GM12878 (cell line): ENCODE measurements around the gene NOS1AP. TPM values are rescaled to one million over a fixed set of nuclear protein-coding genes. Genes with fewer than 3 reads are reported as not detected.

Experiments
- ATAC-seq: fragments of 200-7000 bp; cut with Tn5 transposase; 3 replicates; pipeline ENCODE4 v1.9.1; 2020; ENCODE audit warnings: mild to moderate bottlenecking, moderate library complexity
- BruUV-seq: library from RNA; stranded (reverse); fragments of 400-500 nt; replicated peaks from 2 replicates; lab custom pipeline; 2021; lab: Mats Ljungman, UMichigan
- CTCF ChIA-PET: fragments of 300-600 bp; sonication (Branson Sonifier 250); formaldehyde crosslinking; extraction: SDS; loops from one replicate; lab custom pipeline; 2021; ENCODE audit warnings: inconsistent platforms; lab: Yijun Ruan, JAX
- POLR2A ChIA-PET: fragments of 350-600 bp; formaldehyde crosslinking; extraction: SDS; loops from one replicate; lab custom pipeline; 2021; ENCODE audit warnings: inconsistent platforms; lab: Charles Lee
- RAD21 ChIA-PET: fragments of 300-600 bp; sonication (Branson Sonifier 250); formaldehyde crosslinking; loops from one replicate; lab custom pipeline; 2023; ENCODE audit warnings: antibody characterized with exemption; ENCODE audit not compliant: unreplicated experiment; lab: Charles Lee
- SMC1A ChIA-PET: fragments of 300-600 bp; sonication (Branson Sonifier 250); formaldehyde crosslinking; loops from one replicate; lab custom pipeline; 2023; ENCODE audit not compliant: unreplicated experiment, uncharacterized antibody; lab: Charles Lee
- DNase-seq: peaks from one replicate; pipeline ENCODE4 v3.0.0-alpha.2; 2011; ENCODE audit warnings: low read depth, low spot score
- FAIRE-seq: peaks from 3 replicates; lab custom pipeline; 2011; peaks lifted over from hg19 to GRCh38; lab: Jason Lieb, UNC
- H2AFZ ChIP-seq: 2 replicates; pipeline ENCODE4 v1.6.0; 2011; ENCODE audit warnings: low read depth, low read length, control low read depth; ENCODE audit not compliant: control insufficient read depth
- H3K27ac ChIP-seq: 2 replicates; pipeline ENCODE4 v1.5.1; 2011; ENCODE audit warnings: control low read depth; ENCODE audit not compliant: control insufficient read depth, insufficient read depth
- H3K27me3 ChIP-seq, 2 experiments: replicated peaks in 1 of 2; 2 replicates each; pipeline versions ENCODE4 v1.6.0 to v1.6.1; 2011; ENCODE audit warnings: low read length in 1 of 2; ENCODE audit not compliant: control insufficient read depth in 2 of 2, insufficient read depth in 2 of 2
- H3K36me3 ChIP-seq, 2 experiments: 2 replicates each; pipeline ENCODE4 v1.5.1; 2011; ENCODE audit warnings: low read length in 1 of 2; ENCODE audit not compliant: control insufficient read depth in 2 of 2, insufficient read depth in 2 of 2
- H3K4me1 ChIP-seq: 2 replicates; pipeline ENCODE4 v1.6.1; 2011; ENCODE audit warnings: mild to moderate bottlenecking, low read length, moderate library complexity, mixed read lengths; ENCODE audit not compliant: control insufficient read depth, insufficient read depth
- H3K4me2 ChIP-seq: 2 replicates; pipeline ENCODE4 v1.6.0; 2011; ENCODE audit warnings: control low read depth; ENCODE audit not compliant: control insufficient read depth, insufficient read depth
- H3K4me3 ChIP-seq: fragments of 200-600 bp; sonication (generic); 2 replicates; pipeline ENCODE4 v1.5.1; 2016
- H3K79me2 ChIP-seq: 2 replicates; pipeline ENCODE4 v1.6.0; 2011; ENCODE audit warnings: low read length; ENCODE audit not compliant: control insufficient read depth, insufficient read depth
- H3K9ac ChIP-seq: 2 replicates; pipeline ENCODE4 v1.8.0; 2011; ENCODE audit warnings: low read length, control low read depth, mixed read lengths; ENCODE audit not compliant: control insufficient read depth, insufficient read depth
- H3K9me3 ChIP-seq: replicated peaks from 3 replicates; pipeline ENCODE4 v1.5.1; 2011; ENCODE audit warnings: mild to moderate bottlenecking, low read length; ENCODE audit not compliant: control insufficient read depth, insufficient read depth
- H4K20me1 ChIP-seq: 2 replicates; pipeline ENCODE4 v1.6.0; 2011; ENCODE audit not compliant: control insufficient read depth, insufficient read depth
- BRCA1 ChIP-seq: IDR thresholded peaks from 2 replicates; pipeline ENCODE4 v1.6.1; 2011; ENCODE audit warnings: low read depth, low read length, improper control_type of control experiment
- CHD4 ChIP-seq: fragments of 200-600 bp; sonication (generic); IDR thresholded peaks from 2 replicates; pipeline ENCODE4 v1.6.1; 2016; ENCODE audit warnings: mild to moderate bottlenecking
- DPF2 ChIP-seq: fragments of 450-650 bp; IDR thresholded peaks from 2 replicates; pipeline ENCODE4 v1.6.1; 2017; ENCODE audit warnings: mild to moderate bottlenecking
- HDGF ChIP-seq: fragments of 450-650 bp; IDR thresholded peaks from 2 replicates; pipeline ENCODE4 v1.6.1; 2016; ENCODE audit warnings: antibody characterized with exemption
- IRF3 ChIP-seq: fragments of 450-650 bp; IDR thresholded peaks from 2 replicates; pipeline ENCODE4 v1.6.1; 2014; ENCODE audit warnings: mild to moderate bottlenecking
- LARP7 ChIP-seq: fragments of 450-650 bp; IDR thresholded peaks from 2 replicates; pipeline ENCODE4 v1.6.1; 2017; ENCODE audit warnings: mild to moderate bottlenecking
- MYC ChIP-seq: IDR thresholded peaks from 2 replicates; pipeline ENCODE4 v1.6.1; 2011; ENCODE audit warnings: mild to moderate bottlenecking, low read length, moderate library complexity, inconsistent platforms; ENCODE audit not compliant: insufficient read depth, insufficient replicate concordance, insufficient read length, severe bottlenecking
- RAD51 ChIP-seq: fragments of 450-650 bp; IDR thresholded peaks from 2 replicates; pipeline ENCODE4 v1.6.1; 2016; ENCODE audit warnings: moderate library complexity, mild to moderate bottlenecking, inconsistent platforms
- ZBTB11 ChIP-seq: fragments of 450-650 bp; formaldehyde crosslinking; IDR thresholded peaks from 2 replicates; pipeline ENCODE4 v1.5.0; 2022; ENCODE audit warnings: mild to moderate bottlenecking, missing genetic modification characterization
- ZNF217 ChIP-seq: fragments of 450-650 bp; IDR thresholded peaks from 2 replicates; pipeline ENCODE4 v1.6.1; 2017; ENCODE audit warnings: antibody characterized with exemption, mild to moderate bottlenecking
- ZSCAN29 ChIP-seq: fragments of 450-650 bp; IDR thresholded peaks from 2 replicates; pipeline ENCODE4 v1.6.1; 2017; ENCODE audit warnings: mild to moderate bottlenecking, moderate library complexity
- WGBS: methylation state at CpG from one replicate; pipeline ENCODE4 v1.1.6; 2016; ENCODE audit warnings: low lambda C conversion rate; ENCODE audit not compliant: insufficient replicate concordance, insufficient coverage; ENCODE audit errors: missing lambda C conversion rate; 5-methylcytosine and 5-hydroxymethylcytosine counted together
- in situ Hi-C: fragments of 300-500 bp; cut with MboI; formaldehyde crosslinking; loops from 9 replicates; pipeline ENCODE4 v1.14.3; 2018; ENCODE audit warnings: mixed read lengths
- intact Hi-C: fragments of 100-400 bp; cut with micrococcal nuclease; formaldehyde crosslinking; loops from one replicate; pipeline ENCODE4 v1.14.2; 2022; ENCODE audit not compliant: unreplicated experiment
- polyA plus RNA-seq, 11 experiments: library from polyadenylated mRNA; depleted of rRNA in 4 of 11; unstranded in 6 of 11; stranded (reverse) in 5 of 11; fragments of >200 nt; fragmentation: Nextera tagmentation in 4 of 11; fragmentation: Illumina TruSeq in 1 of 11; extraction: Ambion mirVana in 4 of 11; extraction: Trizol in 1 of 11; gene quantifications; 1 replicate in 1 of 11; 2 replicates in 10 of 11; pipeline versions ENCODE4 v1.2.1 to v1.2.3, GENCODE V29; 2011 to 2016; ENCODE audit warnings: inconsistent platforms in 2 of 11, missing spikeins in 2 of 11, low read depth in 1 of 11
- total RNA-seq, 4 experiments: library from RNA; depleted of rRNA in 3 of 4; stranded (reverse); fragments of >200 nt in 3 of 4; fragmentation: Illumina TruSeq in 1 of 4; extraction: Trizol in 1 of 4; gene quantifications; 2 replicates each; pipeline versions ENCODE4 v1.2.1 to v1.2.3, GENCODE V29; 2013 to 2021
- TF ChIP-seq, protein P1 (sequence below): fragments of 450-650 bp; IDR thresholded peaks from 2 replicates; pipeline ENCODE4 v1.6.1; 2017; ENCODE audit warnings: mild to moderate bottlenecking, low read depth, inconsistent platforms; ENCODE audit not compliant: poor library complexity, severe bottlenecking
- TF ChIP-seq, protein P2 (sequence below): fragments of 450-650 bp; IDR thresholded peaks from 2 replicates; pipeline ENCODE4 v1.6.1; 2017; ENCODE audit warnings: borderline replicate concordance

The NOS1AP gene
- total and polyA plus RNA-seq, 10 of the 15 experiments (the other 5 are each of a cell fraction or from before 2014, with no cell fraction given): 0.03 to 0.15 TPM; not detected in 8

GRCh38 chr1:162381941-162382750, 312.7 kb downstream of the NOS1AP start (continued):
- TF ChIP-seq, protein P1, sequence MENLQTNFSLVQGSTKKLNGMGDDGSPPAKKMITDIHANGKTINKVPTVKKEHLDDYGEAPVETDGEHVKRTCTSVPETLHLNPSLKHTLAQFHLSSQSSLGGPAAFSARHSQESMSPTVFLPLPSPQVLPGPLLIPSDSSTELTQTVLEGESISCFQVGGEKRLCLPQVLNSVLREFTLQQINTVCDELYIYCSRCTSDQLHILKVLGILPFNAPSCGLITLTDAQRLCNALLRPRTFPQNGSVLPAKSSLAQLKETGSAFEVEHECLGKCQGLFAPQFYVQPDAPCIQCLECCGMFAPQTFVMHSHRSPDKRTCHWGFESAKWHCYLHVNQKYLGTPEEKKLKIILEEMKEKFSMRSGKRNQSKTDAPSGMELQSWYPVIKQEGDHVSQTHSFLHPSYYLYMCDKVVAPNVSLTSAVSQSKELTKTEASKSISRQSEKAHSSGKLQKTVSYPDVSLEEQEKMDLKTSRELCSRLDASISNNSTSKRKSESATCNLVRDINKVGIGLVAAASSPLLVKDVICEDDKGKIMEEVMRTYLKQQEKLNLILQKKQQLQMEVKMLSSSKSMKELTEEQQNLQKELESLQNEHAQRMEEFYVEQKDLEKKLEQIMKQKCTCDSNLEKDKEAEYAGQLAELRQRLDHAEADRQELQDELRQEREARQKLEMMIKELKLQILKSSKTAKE: no peak
- TF ChIP-seq, protein P2, sequence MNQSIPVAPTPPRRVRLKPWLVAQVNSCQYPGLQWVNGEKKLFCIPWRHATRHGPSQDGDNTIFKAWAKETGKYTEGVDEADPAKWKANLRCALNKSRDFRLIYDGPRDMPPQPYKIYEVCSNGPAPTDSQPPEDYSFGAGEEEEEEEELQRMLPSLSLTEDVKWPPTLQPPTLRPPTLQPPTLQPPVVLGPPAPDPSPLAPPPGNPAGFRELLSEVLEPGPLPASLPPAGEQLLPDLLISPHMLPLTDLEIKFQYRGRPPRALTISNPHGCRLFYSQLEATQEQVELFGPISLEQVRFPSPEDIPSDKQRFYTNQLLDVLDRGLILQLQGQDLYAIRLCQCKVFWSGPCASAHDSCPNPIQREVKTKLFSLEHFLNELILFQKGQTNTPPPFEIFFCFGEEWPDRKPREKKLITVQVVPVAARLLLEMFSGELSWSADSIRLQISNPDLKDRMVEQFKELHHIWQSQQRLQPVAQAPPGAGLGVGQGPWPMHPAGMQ: no peak

DNA sequence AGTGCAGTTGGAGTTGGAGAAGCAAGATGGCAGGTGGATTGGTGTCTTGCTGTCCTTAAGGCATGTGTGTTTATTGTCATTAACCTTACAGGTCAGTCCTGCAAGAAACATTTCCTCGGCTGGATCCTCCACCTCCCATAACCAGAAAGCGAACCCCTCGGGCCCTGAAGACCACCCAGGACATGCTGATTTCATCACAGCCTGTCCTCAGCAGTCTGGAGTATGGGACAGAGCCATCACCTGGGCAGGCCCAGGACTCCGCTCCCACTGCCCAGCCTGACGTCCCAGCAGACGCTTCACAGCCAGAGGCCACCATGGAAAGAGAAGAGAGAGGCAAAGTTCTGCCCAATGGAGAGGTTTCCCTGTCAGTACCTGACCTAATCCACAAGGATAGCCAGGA, 313.6 kb downstream of the NOS1AP start:
- WGBS: 45% methylated on average over 6 of the region's 6 CpGs
- ChIA-PET POLR2A (no interaction called here), CTCF (interaction anchor here (1.5 kb wide), 1 partner anchor 25 kb away, joined by 5 read pairs; no protein-coding TSS in a partner anchor)

More for the DNA sequence above, 313.6 kb downstream of the NOS1AP start:
- ChIA-PET RAD21 (interaction anchor here (1.0 kb wide), 1 partner anchor 8 kb away, joined by 4 read pairs; no protein-coding TSS in a partner anchor), SMC1A (interaction anchor here (1.7 kb wide), 1 partner anchor 25 kb away, joined by 6 read pairs; no protein-coding TSS in a partner anchor)
- no peak for DNase-seq
- in situ Hi-C loops (no loop called here), intact Hi-C loops (no loop called here)
- Histone ChIP-seq H3K36me3 (no peaks in the 10 kb centered on the region), H4K20me1 (no peaks in the 10 kb centered on the region), H3K27me3 (no peaks in the 10 kb centered on the region), H3K9me3 (no peaks in the 10 kb centered on the region), H2AFZ (no peak overlapping the region), H3K4me3 (no peak overlapping the region), H3K4me2 (no peak overlapping the region), H3K4me1 (no peaks in the 10 kb centered on the region), H3K27ac (no peak overlapping the region), H3K79me2 (no peaks in the 10 kb centered on the region), H3K9ac (no peak overlapping the region)
- BruUV-seq: no TSS peak
- no peak for TF ChIP-seq CHD4
- no peak for TF ChIP-seq ZNF217
- no peak for TF ChIP-seq ZBTB11 (CRISPR knock-in tag)
- TF ChIP-seq LARP7: no peak
- no peak for TF ChIP-seq BRCA1
- TF ChIP-seq RAD51: no peak
- no peak for TF ChIP-seq IRF3
- TF ChIP-seq ZSCAN29: no peak
- TF ChIP-seq MYC: no peak
- no peak for TF ChIP-seq HDGF
- no peak for TF ChIP-seq DPF2
- ATAC-seq: no peak
- FAIRE-seq: no peak
